Tibial nerve (tissue), 4 donors: ENCODE results near the gene MMP19.

Experiments
- EP300 ChIP-seq, 2 donors: sonication (generic); formaldehyde crosslinking; IDR thresholded peaks; one replicate each; pipeline ENCODE4 v1.6.1; 2017; ENCODE audit warnings: antibody characterized with exemption in 2 of 2, mild to moderate bottlenecking in 1 of 2
- POLR2A ChIP-seq, 2 donors: fragments of 450-650 bp; IDR thresholded peaks; one replicate each; pipeline ENCODE4 v1.6.1; 2017; ENCODE audit warnings: antibody characterized with exemption in 2 of 2, mild to moderate bottlenecking in 2 of 2, moderate library complexity in 2 of 2
- TF ChIP-seq, protein P1 (sequence below), 5 experiments: fragments of 200-600 bp in 3 of 5; fragments of 450-650 bp in 2 of 5; sonication (generic) in 3 of 5; IDR thresholded peaks; one replicate each; pipeline ENCODE4 v1.5.1; 2016 to 2019; ENCODE audit warnings: antibody characterized with exemption in 5 of 5, mild to moderate bottlenecking in 3 of 5, moderate library complexity in 2 of 5

DNA sequence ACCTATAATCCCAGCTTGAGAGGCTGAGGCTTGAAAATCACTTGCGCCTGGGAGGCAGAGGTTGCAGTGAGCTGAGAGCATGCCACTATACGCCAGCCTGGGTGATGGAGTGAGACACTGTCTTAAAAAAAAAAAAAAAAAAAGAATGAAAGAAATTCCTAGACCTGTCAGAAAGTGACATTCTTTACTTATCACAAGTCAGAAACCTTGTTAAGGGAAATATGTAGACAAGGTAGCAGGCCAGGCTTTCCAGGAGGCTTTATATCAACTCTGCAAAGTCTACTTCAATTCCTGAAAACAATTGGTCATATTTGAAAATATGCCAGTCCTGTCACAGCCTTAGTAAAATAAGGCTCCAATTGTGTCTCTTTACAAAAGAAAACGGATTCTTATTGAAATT lies 19.1 kb upstream of the MMP19 start:
- TF ChIP-seq, protein P1, sequence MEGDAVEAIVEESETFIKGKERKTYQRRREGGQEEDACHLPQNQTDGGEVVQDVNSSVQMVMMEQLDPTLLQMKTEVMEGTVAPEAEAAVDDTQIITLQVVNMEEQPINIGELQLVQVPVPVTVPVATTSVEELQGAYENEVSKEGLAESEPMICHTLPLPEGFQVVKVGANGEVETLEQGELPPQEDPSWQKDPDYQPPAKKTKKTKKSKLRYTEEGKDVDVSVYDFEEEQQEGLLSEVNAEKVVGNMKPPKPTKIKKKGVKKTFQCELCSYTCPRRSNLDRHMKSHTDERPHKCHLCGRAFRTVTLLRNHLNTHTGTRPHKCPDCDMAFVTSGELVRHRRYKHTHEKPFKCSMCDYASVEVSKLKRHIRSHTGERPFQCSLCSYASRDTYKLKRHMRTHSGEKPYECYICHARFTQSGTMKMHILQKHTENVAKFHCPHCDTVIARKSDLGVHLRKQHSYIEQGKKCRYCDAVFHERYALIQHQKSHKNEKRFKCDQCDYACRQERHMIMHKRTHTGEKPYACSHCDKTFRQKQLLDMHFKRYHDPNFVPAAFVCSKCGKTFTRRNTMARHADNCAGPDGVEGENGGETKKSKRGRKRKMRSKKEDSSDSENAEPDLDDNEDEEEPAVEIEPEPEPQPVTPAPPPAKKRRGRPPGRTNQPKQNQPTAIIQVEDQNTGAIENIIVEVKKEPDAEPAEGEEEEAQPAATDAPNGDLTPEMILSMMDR (IDR thresholded peaks at IDR 0.05) = no peak
- TF ChIP-seq POLR2A (IDR thresholded peaks at IDR 0.05) (no peak), EP300 (IDR thresholded peaks at IDR 0.05) (no peak)
